ENCODE measurements around the gene FEN1. TPM values are rescaled to one million over a fixed set of nuclear protein-coding genes. Genes with fewer than 3 reads are reported as not detected.

Gene FEN1
- total and polyA plus RNA-seq, 2 of the 8 experiments (the other 6 are each of a cell fraction or from before 2014, with no cell fraction given), result 52.6 to 86.1 TPM

DNA sequence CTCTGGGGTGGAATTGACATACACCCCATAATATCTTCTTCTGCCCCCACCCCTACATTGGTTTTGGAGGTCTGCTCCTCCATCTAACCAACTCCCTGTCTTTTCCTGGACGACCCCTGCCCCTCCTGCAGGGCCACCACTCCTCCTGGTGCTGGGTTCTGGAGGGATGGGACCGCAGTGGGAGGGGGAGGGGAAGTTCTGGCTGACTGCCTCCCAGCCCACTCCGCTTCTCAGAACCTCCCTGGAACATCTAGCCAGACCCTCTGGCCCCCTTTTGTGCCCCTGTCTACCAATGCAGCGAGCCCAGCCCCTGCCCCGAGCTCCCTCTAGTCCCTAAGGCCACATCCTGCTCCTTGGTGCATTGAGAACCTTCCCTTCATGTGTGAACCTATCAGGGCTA, 39.0 kb upstream of the FEN1 start:
- no peaks in the 10 kb centered on the region; the same call in 1 of the 2 replicates for H3K23me2 ChIP-seq (ENCODE audit: low read depth, low read length)
- H3K9ac ChIP-seq (replicated peaks in 1 of 4; ENCODE audit: extremely low read depth in 1 of 4, low read depth in 3 of 4, low read length in 3 of 4), result no peak overlapping the region
- H3K36me3 ChIP-seq (ENCODE audit: control insufficient read depth in 2 of 4, insufficient read depth in 4 of 4, low read length in 3 of 4), result no peaks in the 10 kb centered on the region
- no peaks in the 10 kb centered on the region for H3K79me2 ChIP-seq (ENCODE audit: control insufficient read depth in 1 of 2, insufficient read depth in 2 of 2, low read length in 2 of 2)
- peak overlapping the region; percentile 39; the same call in 1 of the 2 replicates for H2BK12ac ChIP-seq (ENCODE audit: low read depth, low read length)
- H2BK5ac ChIP-seq (ENCODE audit: low read depth, low read length), result no peak overlapping the region
- no peak overlapping the region for H3K27ac ChIP-seq (ENCODE audit: low read depth, low read length)
- H2BK120ac ChIP-seq (replicated peaks; ENCODE audit: low read depth, low read length), result no peak overlapping the region
- H3K4me2 ChIP-seq (ENCODE audit: insufficient read depth in 1 of 2, low read depth in 2 of 2, low read length in 2 of 2), result no peak overlapping the region; a peak in 1 of 4 replicates
- no peak overlapping the region for H2AFZ ChIP-seq (ENCODE audit: low read length)
- H3K4me1 ChIP-seq (replicated peaks in 1 of 4; ENCODE audit: control insufficient read depth in 3 of 4, insufficient read depth in 4 of 4, low read length in 3 of 4), result peaks cover 6 to 26% (median 21%) of the 10 kb centered on the region in 4 experiments
- no peak overlapping the region for H4K5ac ChIP-seq (ENCODE audit: insufficient read length, low read depth, low read length)
- POLR2A ChIA-PET (ENCODE audit: partially characterized antibody), result interaction anchor here (1.5 to 2.0 kb wide), 5 partner anchors 11 to 53 kb away, joined by 3 to 10 read pairs (median 6); partner anchors contain the start of genes FEN1 and TMEM258
- no peak overlapping the region for H2AK5ac ChIP-seq (ENCODE audit: low read depth, low read length)
- CTCF ChIA-PET (ENCODE audit: partially characterized antibody), result interaction anchor here (0.7 to 6.0 kb wide), 10 partner anchors 9 to 210 kb away, joined by 3 to 48 read pairs (median 7); partner anchors contain the start of genes FEN1 and TMEM258
- H3K9me3 ChIP-seq (ENCODE audit: insufficient read depth in 2 of 2, low read depth in 1 of 2, low read length in 1 of 2), result no peaks in the 10 kb centered on the region
- H3K4me3 ChIP-seq (ENCODE audit: extremely low read depth in 1 of 4, insufficient read depth in 2 of 4, low read depth in 3 of 4, low read length in 4 of 4), result no peak overlapping the region
- H3K18ac ChIP-seq (ENCODE audit: extremely low read depth, low read length), result no peak overlapping the region
- FAIRE-seq (no peak), DNase-seq (ENCODE audit: low read depth in 1 of 2, low spot score in 2 of 2) (no peak)
- WGBS, 2 experiments (ENCODE audit: extremely low coverage in 1 of 2, insufficient coverage in 1 of 2, insufficient read length in 1 of 2, insufficient replicate concordance in 2 of 2, low coverage in 1 of 2, low lambda C conversion rate in 2 of 2, missing lambda C conversion rate in 1 of 2), result 85% methylated on average over 5 of the region's 5 CpGs; no CpG with 5 or more reads in 1 of the 2 experiments
- H2BK20ac ChIP-seq (ENCODE audit: low read length), result no peak overlapping the region
- H3K23ac ChIP-seq (ENCODE audit: insufficient read length), result no peak overlapping the region
- H3K79me1 ChIP-seq (ENCODE audit: low read depth, low read length), result no peaks in the 10 kb centered on the region
- no peak overlapping the region for H4K91ac ChIP-seq (replicated peaks; ENCODE audit: insufficient read length, low read length)
- H4K20me1 ChIP-seq (replicated peaks in 1 of 2; ENCODE audit: control insufficient read depth in 1 of 2, insufficient read depth in 2 of 2, low read length in 2 of 2), result peaks cover 0 to 1% of the 10 kb centered on the region in 2 experiments
- H3K27me3 ChIP-seq (replicated peaks in 1 of 4; ENCODE audit: control insufficient read depth in 3 of 4, extremely low read depth in 1 of 4, insufficient read depth in 3 of 4, low read length in 3 of 4), result peaks cover 4 to 21% (median 16%) of the 10 kb centered on the region in 4 experiments
- H3K14ac ChIP-seq (ENCODE audit: insufficient read length), result no peak overlapping the region
- TF ChIP-seq USF2 (IDR thresholded peaks at IDR 0.05; ENCODE audit: low read length) (no peak), HDAC2 (IDR thresholded peaks at IDR 0.05; ENCODE audit: borderline replicate concordance in 1 of 2, low read depth in 2 of 2, low read length in 2 of 2) (no peak)
- H3K4ac ChIP-seq (replicated peaks; ENCODE audit: insufficient read length, low read depth, low read length), result no peak overlapping the region
- no peak overlapping the region for H3K56ac ChIP-seq (replicated peaks; ENCODE audit: insufficient read length, low read depth, low read length)
- 0 out of 2 replicates have a peak overlapping the region, but pooled peaks have one; percentile 53 for H2BK15ac ChIP-seq (ENCODE audit: low read length)
- H4K8ac ChIP-seq (ENCODE audit: extremely low read depth, insufficient read depth, low read length), result no peak overlapping the region; the same call in 1 of the 2 replicates
